GM23338 (cell line): Measurements from ENCODE around the gene TEX13B.

Source experiments
- CREB1 ChIP-seq: fragments of 250-450 bp; sonication (Bioruptor Pico); IDR thresholded peaks from 2 replicates; pipeline ENCODE4 v1.5.0; 2020; ENCODE audit warnings: low read depth, mild to moderate bottlenecking, moderate library complexity
- EZH2 ChIP-seq: fragments of 200-600 bp; sonication (generic); IDR thresholded peaks from one replicate; pipeline ENCODE4 v1.8.0; 2017; ENCODE audit warnings: antibody characterized with exemption, mild to moderate bottlenecking, low read depth; ENCODE audit not compliant: unreplicated experiment
- EZH2phosphoT487 ChIP-seq: fragments of 200-600 bp; sonication (generic); IDR thresholded peaks from one replicate; pipeline ENCODE4 v1.8.1; 2018; ENCODE audit warnings: antibody characterized with exemption; ENCODE audit not compliant: unreplicated experiment
- JUNB ChIP-seq: IDR thresholded peaks from one replicate; pipeline ENCODE4 v1.6.1; 2016; ENCODE audit warnings: antibody characterized with exemption; ENCODE audit not compliant: unreplicated experiment
- NANOG ChIP-seq: IDR thresholded peaks from 2 replicates; pipeline ENCODE4 v1.6.1; 2016; ENCODE audit warnings: antibody characterized with exemption, borderline replicate concordance
- POLR2AphosphoS5 ChIP-seq: IDR thresholded peaks from 2 replicates; pipeline ENCODE4 v1.6.1; 2016; ENCODE audit warnings: antibody characterized with exemption, low read depth
- STAT1 ChIP-seq: IDR thresholded peaks from one replicate; pipeline ENCODE4 v1.6.1; 2016; ENCODE audit warnings: antibody characterized with exemption; ENCODE audit not compliant: unreplicated experiment
- ZNF114 ChIP-seq: fragments of 250-450 bp; sonication (Bioruptor Pico); IDR thresholded peaks from 2 replicates; pipeline ENCODE4 v1.5.0; 2020; ENCODE audit warnings: mild to moderate bottlenecking, moderate library complexity
- ZNF331 ChIP-seq: fragments of 250-450 bp; sonication (Bioruptor Pico); IDR thresholded peaks from 2 replicates; pipeline ENCODE4 v1.5.0; 2020; ENCODE audit warnings: low read depth, mild to moderate bottlenecking, moderate library complexity
- TF ChIP-seq, protein P1 (sequence below), 2 experiments: fragments of 200-600 bp in 1 of 2; sonication (generic) in 1 of 2; conservative IDR thresholded peaks; 2 replicates each; pipeline versions ENCODE4 v1.5.1 to v1.6.1; 2016 to 2017; ENCODE audit warnings: antibody characterized with exemption in 2 of 2, low read depth in 2 of 2, mild to moderate bottlenecking in 2 of 2, moderate library complexity in 1 of 2
- TF ChIP-seq, protein P2 (sequence below): IDR thresholded peaks from one replicate; pipeline ENCODE4 v1.6.1; 2018; ENCODE audit warnings: antibody characterized with exemption; ENCODE audit not compliant: unreplicated experiment
- TF ChIP-seq, protein P3 (sequence below): IDR thresholded peaks from 2 replicates; pipeline ENCODE4 v1.6.1; 2016; ENCODE audit warnings: antibody characterized with exemption

DNA sequence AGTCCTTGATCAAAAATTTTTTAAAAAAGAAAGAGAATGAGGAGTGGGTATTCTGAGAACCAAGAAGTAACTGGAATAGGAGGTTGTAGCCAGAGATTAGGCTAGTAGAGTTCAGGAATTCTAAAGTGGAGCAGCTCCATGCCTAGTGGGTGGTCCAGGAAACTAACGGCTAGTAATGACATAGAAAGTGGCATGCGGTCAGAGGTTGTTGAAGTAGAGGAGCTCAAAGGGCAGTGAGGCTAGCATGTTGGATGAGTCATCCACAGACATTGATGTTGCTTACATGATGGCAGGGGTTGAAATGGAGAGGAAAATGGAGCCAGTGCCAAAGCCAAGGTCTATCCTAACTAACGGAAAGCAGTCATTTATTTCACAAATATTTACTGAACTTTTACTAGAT is 42.1 kb downstream of the TEX13B start:
- TF ChIP-seq POLR2AphosphoS5 = no peak
- TF ChIP-seq, protein P1, sequence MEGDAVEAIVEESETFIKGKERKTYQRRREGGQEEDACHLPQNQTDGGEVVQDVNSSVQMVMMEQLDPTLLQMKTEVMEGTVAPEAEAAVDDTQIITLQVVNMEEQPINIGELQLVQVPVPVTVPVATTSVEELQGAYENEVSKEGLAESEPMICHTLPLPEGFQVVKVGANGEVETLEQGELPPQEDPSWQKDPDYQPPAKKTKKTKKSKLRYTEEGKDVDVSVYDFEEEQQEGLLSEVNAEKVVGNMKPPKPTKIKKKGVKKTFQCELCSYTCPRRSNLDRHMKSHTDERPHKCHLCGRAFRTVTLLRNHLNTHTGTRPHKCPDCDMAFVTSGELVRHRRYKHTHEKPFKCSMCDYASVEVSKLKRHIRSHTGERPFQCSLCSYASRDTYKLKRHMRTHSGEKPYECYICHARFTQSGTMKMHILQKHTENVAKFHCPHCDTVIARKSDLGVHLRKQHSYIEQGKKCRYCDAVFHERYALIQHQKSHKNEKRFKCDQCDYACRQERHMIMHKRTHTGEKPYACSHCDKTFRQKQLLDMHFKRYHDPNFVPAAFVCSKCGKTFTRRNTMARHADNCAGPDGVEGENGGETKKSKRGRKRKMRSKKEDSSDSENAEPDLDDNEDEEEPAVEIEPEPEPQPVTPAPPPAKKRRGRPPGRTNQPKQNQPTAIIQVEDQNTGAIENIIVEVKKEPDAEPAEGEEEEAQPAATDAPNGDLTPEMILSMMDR (conservative IDR thresholded peaks at IDR 0.05; ENCODE audit: low read depth in 2 of 2) = no peak
- TF ChIP-seq EZH2phosphoT487 = no peak
- TF ChIP-seq CREB1 (CRISPR knock-in tag) = no peak
- TF ChIP-seq EZH2 = no peak
- TF ChIP-seq JUNB = no peak
- TF ChIP-seq, protein P2, sequence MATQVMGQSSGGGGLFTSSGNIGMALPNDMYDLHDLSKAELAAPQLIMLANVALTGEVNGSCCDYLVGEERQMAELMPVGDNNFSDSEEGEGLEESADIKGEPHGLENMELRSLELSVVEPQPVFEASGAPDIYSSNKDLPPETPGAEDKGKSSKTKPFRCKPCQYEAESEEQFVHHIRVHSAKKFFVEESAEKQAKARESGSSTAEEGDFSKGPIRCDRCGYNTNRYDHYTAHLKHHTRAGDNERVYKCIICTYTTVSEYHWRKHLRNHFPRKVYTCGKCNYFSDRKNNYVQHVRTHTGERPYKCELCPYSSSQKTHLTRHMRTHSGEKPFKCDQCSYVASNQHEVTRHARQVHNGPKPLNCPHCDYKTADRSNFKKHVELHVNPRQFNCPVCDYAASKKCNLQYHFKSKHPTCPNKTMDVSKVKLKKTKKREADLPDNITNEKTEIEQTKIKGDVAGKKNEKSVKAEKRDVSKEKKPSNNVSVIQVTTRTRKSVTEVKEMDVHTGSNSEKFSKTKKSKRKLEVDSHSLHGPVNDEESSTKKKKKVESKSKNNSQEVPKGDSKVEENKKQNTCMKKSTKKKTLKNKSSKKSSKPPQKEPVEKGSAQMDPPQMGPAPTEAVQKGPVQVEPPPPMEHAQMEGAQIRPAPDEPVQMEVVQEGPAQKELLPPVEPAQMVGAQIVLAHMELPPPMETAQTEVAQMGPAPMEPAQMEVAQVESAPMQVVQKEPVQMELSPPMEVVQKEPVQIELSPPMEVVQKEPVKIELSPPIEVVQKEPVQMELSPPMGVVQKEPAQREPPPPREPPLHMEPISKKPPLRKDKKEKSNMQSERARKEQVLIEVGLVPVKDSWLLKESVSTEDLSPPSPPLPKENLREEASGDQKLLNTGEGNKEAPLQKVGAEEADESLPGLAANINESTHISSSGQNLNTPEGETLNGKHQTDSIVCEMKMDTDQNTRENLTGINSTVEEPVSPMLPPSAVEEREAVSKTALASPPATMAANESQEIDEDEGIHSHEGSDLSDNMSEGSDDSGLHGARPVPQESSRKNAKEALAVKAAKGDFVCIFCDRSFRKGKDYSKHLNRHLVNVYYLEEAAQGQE = no peak
- no peak for TF ChIP-seq STAT1
- TF ChIP-seq, protein P3, sequence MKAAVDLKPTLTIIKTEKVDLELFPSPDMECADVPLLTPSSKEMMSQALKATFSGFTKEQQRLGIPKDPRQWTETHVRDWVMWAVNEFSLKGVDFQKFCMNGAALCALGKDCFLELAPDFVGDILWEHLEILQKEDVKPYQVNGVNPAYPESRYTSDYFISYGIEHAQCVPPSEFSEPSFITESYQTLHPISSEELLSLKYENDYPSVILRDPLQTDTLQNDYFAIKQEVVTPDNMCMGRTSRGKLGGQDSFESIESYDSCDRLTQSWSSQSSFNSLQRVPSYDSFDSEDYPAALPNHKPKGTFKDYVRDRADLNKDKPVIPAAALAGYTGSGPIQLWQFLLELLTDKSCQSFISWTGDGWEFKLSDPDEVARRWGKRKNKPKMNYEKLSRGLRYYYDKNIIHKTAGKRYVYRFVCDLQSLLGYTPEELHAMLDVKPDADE = no peak
- TF ChIP-seq NANOG = no peak
- TF ChIP-seq ZNF114 (CRISPR knock-in tag) = no peak
- no peak for TF ChIP-seq ZNF331
